ENCODE data around the gene RNF175.

RNF175 gene

DNA sequence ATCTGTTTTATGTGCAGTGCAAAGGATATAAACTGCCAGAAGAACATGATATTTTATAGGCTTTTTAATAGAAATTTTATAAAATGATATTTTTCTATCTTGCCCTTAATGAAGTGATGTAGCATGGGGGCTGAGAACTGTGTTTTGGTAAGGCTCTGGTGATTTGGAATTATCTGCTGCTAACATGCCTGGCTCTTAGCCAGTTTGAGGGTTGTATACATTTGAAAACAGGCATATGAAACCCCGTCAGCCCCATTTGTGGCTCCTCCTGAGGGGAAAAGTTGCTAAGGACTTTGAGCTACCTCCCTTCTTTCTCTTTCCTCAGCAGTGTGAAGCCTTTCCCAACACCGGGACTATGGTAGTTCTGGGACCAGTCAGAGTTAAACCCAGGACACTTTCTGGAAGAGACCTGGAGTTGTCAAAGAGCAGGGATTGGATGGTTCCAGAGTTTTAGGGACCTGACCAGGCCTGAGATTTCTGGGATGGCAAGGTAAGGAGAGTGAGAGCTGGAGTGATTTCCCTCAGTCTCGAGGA, 24.4 kb upstream of the RNF175 start:
- DNase-seq, result no peak

DNA sequence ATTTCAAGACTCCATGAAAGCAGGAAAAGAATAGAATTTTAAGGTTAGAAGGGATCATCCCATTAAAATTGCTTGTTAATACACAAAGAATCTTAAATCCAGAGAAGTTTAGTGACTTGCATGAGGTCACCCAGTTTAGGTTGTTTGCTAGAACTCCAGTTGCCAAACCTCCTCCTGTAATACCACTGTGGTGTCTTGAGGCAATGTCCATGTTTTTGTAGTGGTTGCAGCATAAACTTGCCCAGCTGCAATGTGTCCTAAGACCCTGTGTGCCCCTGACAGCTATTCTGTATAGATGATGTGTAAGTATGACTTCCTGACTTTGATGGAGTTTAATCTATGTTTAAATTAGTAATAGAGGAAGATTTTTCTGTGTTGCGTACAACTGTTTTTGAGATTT, 22.8 kb upstream of the RNF175 start:
- DNase-seq, result no peak

GRCh38 chr4:153781717-153782416, 22.0 kb upstream of the RNF175 start:
- no peak for DNase-seq

DNA sequence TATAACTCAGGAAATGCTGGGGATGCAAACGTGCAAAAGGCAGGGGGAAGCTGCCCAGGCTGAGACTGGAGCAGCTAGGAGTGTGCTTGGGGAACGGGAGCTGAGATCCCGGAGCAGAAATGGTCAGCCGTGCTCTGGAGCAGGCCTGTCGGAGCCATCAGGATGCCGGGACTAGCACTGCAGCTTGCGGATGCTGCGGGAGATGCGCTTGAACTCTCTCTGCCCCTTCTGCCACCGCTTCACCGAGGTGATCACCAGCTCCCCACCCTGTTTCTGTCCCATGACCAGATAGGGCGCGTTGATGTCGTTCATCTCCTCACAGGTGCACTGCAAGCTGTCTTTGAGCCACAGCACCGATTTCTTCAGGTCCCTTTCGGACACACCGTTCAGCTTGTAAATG, 21.5 kb upstream of the RNF175 start:
- DNase-seq, result no peak

DNA sequence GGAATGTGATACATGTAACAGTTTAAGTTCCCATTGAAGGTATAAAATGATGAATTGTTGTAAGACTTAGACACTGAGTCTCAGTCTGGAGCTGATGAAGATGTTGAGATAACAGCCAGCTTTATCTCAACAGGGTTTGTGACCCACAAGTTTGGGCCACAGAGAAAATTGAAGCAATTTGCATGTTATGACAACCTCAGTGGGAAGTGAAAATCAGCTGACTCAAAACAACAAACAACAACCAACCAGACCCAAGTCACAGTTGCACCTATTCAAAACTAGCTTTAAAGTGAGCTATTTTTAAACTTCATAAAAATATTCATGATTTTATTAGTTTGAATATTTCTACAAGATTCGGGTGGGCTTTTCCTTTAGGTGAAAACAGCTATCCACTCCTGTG, 21.1 kb upstream of the RNF175 start:
- no peak for DNase-seq

DNA sequence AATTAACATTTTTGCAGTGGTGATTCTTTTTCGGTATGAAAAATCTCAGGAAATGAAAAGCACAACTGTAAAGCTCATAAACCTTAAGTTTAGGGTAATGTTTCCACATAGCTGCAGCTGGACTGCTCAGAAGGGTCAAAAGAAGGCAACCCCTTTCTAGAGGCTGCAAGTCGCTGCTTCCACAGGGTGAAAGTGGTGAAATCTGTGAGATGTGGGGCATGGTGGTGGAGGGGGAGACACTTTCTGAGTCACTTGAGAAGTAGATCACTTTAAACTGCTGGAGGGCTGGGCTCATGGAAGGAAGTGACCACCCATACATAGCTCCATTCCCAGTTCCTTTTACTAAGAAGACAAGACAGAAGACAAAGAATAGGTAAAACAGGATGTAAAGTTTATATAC, 20.4 kb upstream of the RNF175 start:
- no peak for DNase-seq

GRCh38 chr4:153778383-153778782, 18.6 kb upstream of the RNF175 start:
- no peak for DNase-seq

DNA sequence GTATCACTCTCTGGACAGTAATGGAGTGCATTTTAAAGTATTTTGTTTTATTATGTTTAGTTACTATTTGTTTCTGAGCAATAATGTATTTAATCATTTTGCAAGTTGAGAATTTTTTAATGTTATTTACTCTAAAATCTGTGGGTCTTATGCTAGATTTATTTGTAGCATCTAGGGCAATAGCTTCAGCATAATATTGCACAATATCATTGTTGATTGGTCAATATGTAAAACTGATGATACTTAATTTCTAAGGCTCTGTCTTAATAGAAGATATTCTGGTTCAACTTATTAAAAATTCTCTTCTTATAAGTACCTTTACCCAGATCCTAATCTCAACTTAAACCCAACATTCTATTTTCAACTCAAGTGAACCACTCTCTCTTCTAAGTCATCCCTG, 17.6 kb upstream of the RNF175 start:
- no peak for DNase-seq

- no peak for DNase-seq
Measured at GRCh38 chr4:153776601-153777000, 16.8 kb upstream of the RNF175 start.

DNA sequence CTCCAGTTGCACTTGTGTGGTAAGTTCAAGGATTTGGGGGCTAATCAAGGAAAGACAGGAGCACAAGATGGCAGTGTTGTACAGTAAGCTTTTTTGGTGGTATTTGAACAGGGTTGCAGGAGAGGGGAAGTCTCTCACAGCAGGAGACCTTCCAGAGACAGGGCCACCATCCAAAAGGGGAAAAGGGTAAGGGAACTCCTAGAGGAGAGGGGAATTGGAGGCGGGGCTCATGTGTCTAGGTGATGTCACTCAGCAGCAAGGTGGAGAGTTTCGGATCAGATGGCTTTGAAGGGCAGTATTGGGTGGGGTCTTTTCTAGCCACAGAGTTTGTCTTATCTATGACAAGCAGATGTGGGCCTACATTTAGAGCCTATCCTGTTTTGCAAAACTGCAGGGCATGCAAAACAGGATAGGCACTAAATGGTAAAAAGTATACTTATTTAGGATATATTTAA, 13.4 kb upstream of the RNF175 start:
- DNase-seq, result no peak

- peak; percentile 43 for DNase-seq
Measured at GRCh38 chr4:153771046-153771445, 11.2 kb upstream of the RNF175 start.

DNA sequence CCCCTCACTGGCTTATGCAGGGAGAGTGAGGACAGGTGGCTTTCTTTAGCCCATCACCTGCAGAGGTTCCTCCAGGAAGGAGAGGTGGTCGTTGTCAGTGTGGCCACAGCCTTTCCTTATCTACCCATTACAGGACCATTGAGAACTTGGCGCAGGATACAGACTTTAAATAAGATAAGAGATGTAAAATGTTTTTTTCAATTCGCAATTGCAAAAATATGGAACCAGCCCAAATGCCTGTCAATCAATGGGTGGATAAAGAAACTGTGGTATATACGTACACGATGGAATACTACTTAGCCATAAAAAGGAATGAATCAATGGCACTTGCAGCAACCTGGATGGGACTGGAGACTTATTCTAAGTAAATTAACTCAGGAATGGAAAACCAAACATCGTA, 6.9 kb upstream of the RNF175 start:
- DNase-seq, result no peak

GRCh38 chr4:153765894-153766293, 6.1 kb upstream of the RNF175 start:
- no peak for DNase-seq

DNA sequence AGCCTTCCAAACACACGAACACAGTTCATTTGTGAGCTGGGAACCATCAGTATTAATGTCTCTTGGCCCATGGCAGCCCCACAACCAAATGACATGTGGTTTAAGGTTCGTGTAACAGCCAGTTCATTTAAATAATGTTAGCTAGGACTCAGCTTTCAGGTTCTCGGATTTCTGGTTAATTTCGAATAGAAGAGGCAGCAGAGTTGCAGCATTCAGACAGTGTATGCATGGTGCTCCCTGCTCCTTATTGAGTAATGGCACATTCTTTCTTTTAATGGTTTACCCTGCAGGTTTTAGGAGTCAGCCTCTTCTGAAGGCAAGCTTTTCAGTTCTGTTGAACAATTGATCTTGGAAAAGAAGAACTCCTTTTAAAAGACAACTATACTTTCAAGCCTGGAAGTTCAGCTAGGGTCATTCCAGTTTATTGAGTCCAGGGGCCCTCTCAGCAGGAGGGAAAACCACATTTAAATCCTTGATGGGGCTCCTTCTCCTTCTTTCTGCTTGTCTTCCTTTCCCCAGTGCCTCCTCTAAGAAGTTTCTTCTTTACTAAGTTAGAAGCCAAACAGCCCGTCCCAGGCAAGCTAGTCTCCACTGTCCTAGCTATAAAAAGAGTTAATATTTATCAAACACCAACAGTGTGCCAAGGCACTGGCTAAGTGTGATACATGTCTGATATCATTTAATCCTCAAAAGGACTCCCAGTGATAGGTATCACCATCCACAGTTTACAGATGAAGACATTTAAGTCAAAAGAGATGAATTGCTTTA, 5.0 kb upstream of the RNF175 start:
- DNase-seq, result no peak

DNA sequence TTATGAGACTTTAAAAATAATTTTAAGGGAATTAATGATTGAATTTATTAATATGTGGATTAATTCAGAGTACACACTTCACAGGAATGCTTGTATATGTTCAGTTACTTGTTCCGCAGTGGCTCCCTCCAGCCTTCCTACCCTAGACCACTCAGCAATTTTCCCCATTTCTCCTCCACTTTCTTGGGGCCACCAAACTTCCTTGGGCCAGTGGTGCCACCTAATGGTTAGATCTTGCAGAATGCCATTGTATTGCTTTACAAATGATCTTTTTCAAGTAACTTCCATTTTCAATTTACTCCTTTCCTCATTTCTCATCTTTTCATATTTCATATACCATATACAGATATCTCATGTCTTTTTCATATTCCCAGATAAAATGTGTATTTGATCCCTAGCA, 3.6 kb upstream of the RNF175 start:
- peak; percentile 41 for DNase-seq

DNA sequence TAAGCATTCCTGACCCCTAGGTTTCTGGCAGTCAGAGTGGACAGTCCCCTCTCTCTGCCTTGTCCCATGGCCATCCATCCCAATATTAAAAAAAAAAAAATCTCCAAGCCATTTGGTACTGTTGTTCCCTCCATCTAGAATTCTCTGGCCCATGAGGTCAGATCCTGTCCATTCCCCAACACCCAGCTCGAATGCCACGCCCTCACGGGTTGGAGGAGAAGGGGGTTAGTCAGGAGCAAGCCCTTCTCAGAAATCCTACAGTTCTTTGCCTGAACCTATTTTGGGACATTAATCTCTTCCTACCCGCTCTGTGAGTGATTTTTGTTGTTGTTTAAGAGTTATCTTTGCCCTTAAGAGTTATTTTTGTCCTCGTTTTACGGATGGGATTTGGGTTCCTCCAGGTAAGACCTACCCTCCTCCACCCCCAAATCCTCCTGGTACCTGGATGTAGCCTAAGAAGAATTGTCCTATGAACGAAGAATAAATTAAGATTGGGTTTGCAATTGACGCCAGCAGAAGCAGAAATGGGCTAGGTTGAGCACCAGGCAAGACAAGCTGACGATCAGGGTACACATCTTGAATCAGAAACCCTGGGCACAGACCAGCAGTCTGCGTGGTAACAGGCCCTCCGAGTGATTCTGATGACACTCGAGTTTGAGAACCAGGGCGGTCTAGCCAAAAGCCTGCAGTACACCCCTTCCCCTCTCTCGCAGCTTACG, 977 bp downstream of the RNF175 start:
- no peak for DNase-seq

- DNase-seq, result no peak
Measured at GRCh38 chr4:153758136-153758535, 1.7 kb downstream of the RNF175 start.

DNA sequence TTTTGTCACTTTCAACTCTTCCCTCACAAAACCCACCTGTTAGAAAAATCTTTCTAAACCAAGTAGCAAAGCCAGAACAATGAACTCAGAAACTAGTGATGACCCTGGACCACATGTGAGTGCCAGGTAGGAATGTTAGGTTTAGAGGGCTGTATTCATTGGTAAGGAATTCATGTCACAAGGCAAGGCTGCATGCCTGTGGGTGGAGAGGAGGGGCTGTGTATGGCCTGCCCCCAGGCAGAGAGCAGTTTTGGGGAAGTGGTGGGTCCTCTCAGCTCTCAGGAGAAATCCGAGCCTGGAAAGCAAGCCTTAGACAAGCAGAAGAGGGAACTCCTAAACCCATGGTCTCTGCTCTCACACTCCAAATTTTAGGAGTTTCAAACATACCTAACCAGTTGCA, 2.4 kb downstream of the RNF175 start:
- DNase-seq, result peak; percentile 59

GRCh38 chr4:153755186-153755585, 4.6 kb downstream of the RNF175 start:
- no peak for DNase-seq

GRCh38 chr4:153750197-153750817, 9.5 kb downstream of the RNF175 start:
- DNase-seq, result peak; percentile 92

DNA sequence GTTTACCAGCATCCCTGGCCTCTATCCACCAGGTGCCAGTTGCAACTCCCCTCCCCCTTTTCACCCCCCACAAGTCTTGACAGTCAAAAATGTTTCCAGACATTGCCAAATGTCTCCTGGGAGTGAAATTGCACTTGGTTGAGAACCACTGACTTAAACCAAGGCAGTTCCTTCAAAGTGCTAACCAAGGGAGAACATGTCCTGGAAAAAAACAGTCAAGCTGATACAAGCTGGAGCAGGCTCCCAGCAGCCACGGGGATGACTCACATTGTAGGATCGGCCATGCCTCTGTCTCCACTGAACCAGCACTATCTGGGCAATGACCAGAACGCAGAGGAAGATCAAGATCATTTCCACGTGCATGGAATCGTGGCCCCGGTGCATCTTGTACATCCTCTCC, 11.4 kb downstream of the RNF175 start:
- DNase-seq, result peak; percentile 72

DNA sequence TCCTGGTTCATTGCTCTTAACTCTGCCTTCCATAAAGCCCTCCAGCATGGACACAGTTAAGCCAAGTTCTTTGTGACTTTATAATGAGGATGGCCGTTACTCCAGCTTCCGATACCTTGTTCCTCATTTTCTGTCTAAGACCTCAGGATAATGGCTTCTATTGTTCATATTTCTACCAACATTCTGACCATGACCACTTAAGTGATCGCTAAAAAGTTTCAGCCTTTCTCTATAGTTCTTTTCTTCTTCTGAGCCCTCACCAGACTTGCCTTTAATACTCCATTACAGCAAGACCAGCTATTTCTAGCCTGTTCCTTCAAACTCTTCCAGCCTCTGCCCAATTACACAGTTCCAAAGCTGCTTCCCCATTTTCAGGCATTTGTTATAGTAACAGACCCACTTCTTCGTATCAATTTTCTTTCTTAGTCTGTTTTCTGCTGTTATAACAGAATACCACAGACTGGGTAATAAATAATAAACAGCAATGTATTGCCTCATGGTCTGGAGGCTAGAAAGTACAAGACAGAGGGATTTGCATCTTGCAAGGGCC, 12.3 kb downstream of the RNF175 start:
- DNase-seq, result no peak

- DNase-seq, result no peak
Measured at GRCh38 chr4:153745651-153746050, 14.2 kb downstream of the RNF175 start.
